SK-N-MC (cell line): ENCODE measurements around the gene MYO18B.

Source experiments
- EZH2 ChIP-seq: fragments of 200-600 bp; sonication (generic); IDR thresholded peaks from one replicate; pipeline ENCODE4 v1.6.1; 2017; ENCODE audit warnings: antibody characterized with exemption
- FOXP2 ChIP-seq: optimal IDR thresholded peaks from 2 replicates; pipeline ENCODE3; 2011; ENCODE audit warnings: mild to moderate bottlenecking, moderate library complexity; ENCODE audit not compliant: insufficient read depth; ENCODE audit errors: extremely low read length, control extremely low read depth
- POLR2AphosphoS5 ChIP-seq: IDR thresholded peaks from 2 replicates; pipeline ENCODE4 v1.6.1; 2012; ENCODE audit warnings: mild to moderate bottlenecking, low read depth, low read length, borderline replicate concordance

- TF ChIP-seq POLR2AphosphoS5, result no peak
- TF ChIP-seq EZH2, result no peak
- TF ChIP-seq FOXP2, result no peak
Observed at GRCh38 chr22:25695146-25695545, 46.8 kb upstream of the MYO18B start.
